Neural crest cell (in vitro differentiated cells): ENCODE measurements around the gene ZFYVE9. TPM values are rescaled to one million over a fixed set of nuclear protein-coding genes. Genes with fewer than 3 reads are reported as not detected.

Experiments
- DNase-seq: peaks from one replicate; pipeline ENCODE4 v3.0.0; 2021; ENCODE audit warnings: low read depth, mixed read lengths, low spot score
- H3K27ac Mint-ChIP-seq: one replicate; pipeline ENCODE4 v1.8.0; 2021; ENCODE audit warnings: mild to moderate bottlenecking, mixed read lengths; ENCODE audit not compliant: unreplicated experiment
- H3K27me3 Mint-ChIP-seq: 2 replicates; pipeline ENCODE4 v1.8.0; 2021; ENCODE audit warnings: low read depth, mild to moderate bottlenecking, mixed read lengths
- H3K36me3 Mint-ChIP-seq: 2 replicates; pipeline ENCODE4 v1.8.0; 2021; ENCODE audit warnings: low read depth, mild to moderate bottlenecking, mixed read lengths
- H3K4me1 Mint-ChIP-seq: 2 replicates; pipeline ENCODE4 v1.8.0; 2021; ENCODE audit warnings: mixed read lengths
- H3K4me3 Mint-ChIP-seq: one replicate; pipeline ENCODE4 v1.8.0; 2021; ENCODE audit warnings: mild to moderate bottlenecking, mixed read lengths
- H3K9me3 Mint-ChIP-seq: 2 replicates; pipeline ENCODE4 v1.8.0; 2021; ENCODE audit warnings: mixed read lengths
- CTCF ChIP-seq: fragments of 200-600 bp; sonication (generic); conservative IDR thresholded peaks from 2 replicates; pipeline ENCODE4 v1.5.0; 2021; ENCODE audit warnings: antibody characterized with exemption, mild to moderate bottlenecking
- total RNA-seq: library from RNA; stranded (reverse); gene quantifications from 2 replicates; pipeline ENCODE4 v1.2.1, GENCODE V29; 2021

Gene ZFYVE9
- total RNA-seq, 1 donor from 2014 or later, result 29.7 TPM

DNA sequence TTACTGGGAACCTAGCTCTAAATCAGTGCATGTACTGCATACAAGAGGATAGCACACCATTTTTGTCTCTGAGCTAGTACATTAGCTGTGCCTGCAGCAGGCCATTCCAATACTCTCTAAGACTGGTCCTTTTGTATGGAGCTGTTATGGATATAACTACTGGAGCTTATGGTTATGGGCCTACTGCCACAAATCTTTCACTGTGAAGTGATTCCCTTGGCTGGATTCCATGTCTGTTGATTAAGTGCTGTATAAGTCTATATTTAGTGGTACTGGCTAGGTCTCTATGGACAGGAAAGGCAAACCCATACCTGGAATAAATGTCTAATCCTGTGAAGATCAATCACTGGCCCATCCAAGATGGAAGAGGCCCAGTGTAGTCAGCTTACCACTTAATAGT is 12.0 kb downstream of the ZFYVE9 start:
- Mint-ChIP-seq H3K36me3 (peaks cover 6% of the 10 kb centered on the region), H3K27me3 (no peaks in the 10 kb centered on the region), H3K27ac (no peak overlapping the region), H3K4me3 (no peak overlapping the region), H3K4me1 (no peaks in the 10 kb centered on the region), H3K9me3 (peaks cover 11% of the 10 kb centered on the region)
- TF ChIP-seq CTCF, result no peak
- DNase-seq, result no peak

GRCh38 chr1:52156460-52156859 is 14.6 kb downstream of the ZFYVE9 start:
- Mint-ChIP-seq H3K36me3 (peaks cover 15% of the 10 kb centered on the region), H3K27ac (no peak overlapping the region), H3K4me1 (no peaks in the 10 kb centered on the region), H3K4me3 (no peak overlapping the region), H3K9me3 (peaks cover 15% of the 10 kb centered on the region), H3K27me3 (no peaks in the 10 kb centered on the region)
- no peak for DNase-seq
- no peak for TF ChIP-seq CTCF

- no peak overlapping the region for H3K27ac Mint-ChIP-seq
- DNase-seq, result no peak
- H3K36me3 Mint-ChIP-seq, result peaks cover 19% of the 10 kb centered on the region
- TF ChIP-seq CTCF, result no peak
- no peaks in the 10 kb centered on the region for H3K27me3 Mint-ChIP-seq
- H3K9me3 Mint-ChIP-seq, result peaks cover 15% of the 10 kb centered on the region
- no peak overlapping the region for H3K4me3 Mint-ChIP-seq
- H3K4me1 Mint-ChIP-seq, result no peaks in the 10 kb centered on the region
Measured at GRCh38 chr1:52157582-52157981, 15.7 kb downstream of the ZFYVE9 start.

GRCh38 chr1:52158218-52158617 is 16.3 kb downstream of the ZFYVE9 start:
- Mint-ChIP-seq H3K27ac (no peak overlapping the region), H3K4me1 (no peaks in the 10 kb centered on the region), H3K4me3 (no peak overlapping the region), H3K27me3 (no peaks in the 10 kb centered on the region), H3K36me3 (peaks cover 22% of the 10 kb centered on the region), H3K9me3 (peaks cover 15% of the 10 kb centered on the region)
- TF ChIP-seq CTCF, result no peak
- no peak for DNase-seq

DNA sequence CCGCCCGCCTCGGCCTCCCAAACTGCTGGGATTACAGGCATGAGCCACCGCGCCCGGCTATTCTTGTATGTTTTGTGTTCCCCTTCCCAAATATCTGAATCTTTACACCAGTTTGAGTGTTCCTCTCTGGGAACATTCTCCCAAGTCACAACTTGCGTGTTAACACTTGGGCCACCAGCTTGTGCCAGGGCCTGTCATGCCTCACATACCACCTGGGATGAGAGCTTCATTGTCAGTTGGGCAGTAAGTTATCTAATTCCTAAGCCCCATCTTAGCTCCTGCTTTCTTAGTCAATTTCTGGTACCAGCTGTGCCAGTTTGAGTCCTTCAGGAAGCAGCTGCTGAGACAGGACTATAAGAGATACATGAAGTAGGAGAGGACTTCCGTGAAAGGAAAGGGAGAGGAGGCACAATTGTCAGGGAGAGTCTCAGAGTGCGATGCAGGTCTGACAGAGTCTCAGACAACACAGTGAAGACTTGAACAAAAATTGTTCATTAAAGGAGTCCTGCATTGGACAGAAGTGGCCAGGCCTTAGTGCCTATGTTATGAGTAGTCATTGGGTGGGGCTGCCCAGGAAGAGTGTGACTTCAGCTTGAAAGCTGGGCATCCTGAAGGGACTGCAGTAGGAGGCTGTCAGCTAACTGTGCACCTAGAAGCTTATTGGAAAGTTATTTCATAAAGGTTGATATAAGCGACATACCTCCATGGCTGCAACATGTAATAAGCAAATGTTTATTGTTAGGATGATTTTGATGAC is 17.3 kb downstream of the ZFYVE9 start:
- no peak overlapping the region for H3K27ac Mint-ChIP-seq

More for the DNA sequence above, 17.3 kb downstream of the ZFYVE9 start:
- DNase-seq, result no peak
- no peaks in the 10 kb centered on the region for H3K27me3 Mint-ChIP-seq
- no peak overlapping the region for H3K4me3 Mint-ChIP-seq
- H3K9me3 Mint-ChIP-seq, result peaks cover 15% of the 10 kb centered on the region
- TF ChIP-seq CTCF, result no peak
- H3K4me1 Mint-ChIP-seq, result no peaks in the 10 kb centered on the region
- peaks cover 22% of the 10 kb centered on the region for H3K36me3 Mint-ChIP-seq
